Ectodermal cell (in vitro differentiated cells): ENCODE measurements around the gene ADAMTS1.

ENCODE experiments used
- H3K27ac ChIP-seq: 2 replicates; pipeline ENCODE4 v1.7.0; 2013; ENCODE audit warnings: mild to moderate bottlenecking, low read depth, low read length; ENCODE audit not compliant: insufficient read depth, poor library complexity, severe bottlenecking
- H3K27me3 ChIP-seq: 2 replicates; pipeline ENCODE4 v1.7.0; 2013; ENCODE audit warnings: mild to moderate bottlenecking, low read length; ENCODE audit not compliant: insufficient read depth, control insufficient read depth, poor library complexity, severe bottlenecking
- H3K36me3 ChIP-seq: one replicate; pipeline ENCODE4 v1.7.0; 2013; ENCODE audit warnings: low read length; ENCODE audit not compliant: control insufficient read depth, insufficient read depth
- H3K4me1 ChIP-seq: one replicate; pipeline ENCODE4 v1.7.0; 2013; ENCODE audit warnings: low read length; ENCODE audit not compliant: control insufficient read depth, insufficient read depth
- H3K4me3 ChIP-seq: 2 replicates; pipeline ENCODE4 v1.7.0; 2013; ENCODE audit warnings: low read depth, low read length, control low read depth; ENCODE audit not compliant: insufficient read depth
- H3K9me3 ChIP-seq: 2 replicates; pipeline ENCODE4 v1.7.0; 2013; ENCODE audit warnings: mild to moderate bottlenecking, low read length, moderate library complexity; ENCODE audit not compliant: control insufficient read depth
- WGBS, 2 experiments: methylation state at CpG; one replicate each; pipeline ENCODE4 v1.1.7; 2013; ENCODE audit warnings: missing lambda C conversion rate in 2 of 2; 5-methylcytosine and 5-hydroxymethylcytosine counted together

The ADAMTS1 gene

DNA sequence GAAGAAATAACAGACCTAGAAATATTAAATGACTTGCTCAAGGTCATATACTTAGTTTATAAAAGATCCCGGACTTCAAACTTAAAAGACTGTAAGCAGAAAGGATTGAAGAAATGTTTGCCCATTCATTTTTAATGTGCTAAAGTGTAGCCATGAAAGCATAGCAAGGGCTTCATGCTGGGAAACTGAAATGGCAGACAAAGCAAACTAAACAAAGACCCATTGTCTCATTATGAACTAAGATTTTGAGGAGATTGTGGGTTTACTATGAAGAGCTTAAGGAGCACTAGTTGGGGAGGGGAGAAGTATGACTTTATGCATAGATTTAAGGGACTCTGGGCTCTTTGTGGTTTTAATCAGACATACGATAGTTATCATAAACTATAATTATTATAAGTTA lies 26.3 kb downstream of the ADAMTS1 start:
- Histone ChIP-seq H3K9me3 (no peaks in the 10 kb centered on the region), H3K4me3 (no peak overlapping the region), H3K4me1 (no peaks in the 10 kb centered on the region), H3K36me3 (no peaks in the 10 kb centered on the region), H3K27me3 (no peaks in the 10 kb centered on the region), H3K27ac (no peak overlapping the region)
- WGBS, 2 experiments = 50 to 55% methylated on average over 1 of the region's 2 CpGs

DNA sequence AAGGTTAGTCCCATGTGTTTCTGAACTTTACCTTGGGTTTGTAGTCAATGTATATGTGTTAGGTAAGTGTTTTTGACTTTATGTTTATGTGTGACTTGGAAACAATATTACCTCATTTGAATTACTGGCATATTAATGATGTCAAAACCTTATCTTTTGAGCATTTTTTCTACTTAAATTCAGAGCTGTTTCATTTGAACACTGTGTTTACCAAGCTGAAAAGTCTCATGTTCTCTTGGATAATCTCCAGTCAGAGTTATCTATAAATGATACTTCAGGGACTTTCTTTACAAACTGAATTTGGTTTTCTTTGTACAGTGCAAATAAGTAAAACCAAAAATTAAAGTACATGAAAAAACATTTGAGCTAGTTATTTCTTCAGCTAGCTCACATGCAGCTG lies 30.0 kb downstream of the ADAMTS1 start:
- no peaks in the 10 kb centered on the region for H3K36me3 ChIP-seq
- no peaks in the 10 kb centered on the region for H3K4me1 ChIP-seq
- no peaks in the 10 kb centered on the region for H3K9me3 ChIP-seq
- no peak overlapping the region for H3K4me3 ChIP-seq
- H3K27ac ChIP-seq = no peak overlapping the region
- H3K27me3 ChIP-seq = no peaks in the 10 kb centered on the region

DNA sequence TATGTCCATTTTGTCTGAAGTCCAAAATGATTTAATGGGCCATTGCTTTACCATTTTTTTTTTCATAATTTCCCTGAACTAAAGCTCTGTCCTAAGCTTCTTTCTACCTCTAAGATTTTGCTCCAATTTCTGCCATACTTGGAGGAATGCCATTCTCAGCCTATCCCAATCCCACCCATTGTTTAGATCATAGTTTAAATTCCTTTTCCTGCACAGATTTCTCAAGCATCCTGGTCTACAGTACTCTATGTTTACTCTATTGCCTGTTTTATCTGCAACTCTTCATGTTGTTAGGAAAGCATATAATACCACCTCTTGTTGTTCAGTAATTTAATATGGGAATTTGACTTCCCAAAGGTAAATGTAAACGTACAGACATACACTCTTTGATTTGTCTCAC lies 30.8 kb downstream of the ADAMTS1 start:
- no peak overlapping the region for H3K27ac ChIP-seq
- no peaks in the 10 kb centered on the region for H3K27me3 ChIP-seq

DNA sequence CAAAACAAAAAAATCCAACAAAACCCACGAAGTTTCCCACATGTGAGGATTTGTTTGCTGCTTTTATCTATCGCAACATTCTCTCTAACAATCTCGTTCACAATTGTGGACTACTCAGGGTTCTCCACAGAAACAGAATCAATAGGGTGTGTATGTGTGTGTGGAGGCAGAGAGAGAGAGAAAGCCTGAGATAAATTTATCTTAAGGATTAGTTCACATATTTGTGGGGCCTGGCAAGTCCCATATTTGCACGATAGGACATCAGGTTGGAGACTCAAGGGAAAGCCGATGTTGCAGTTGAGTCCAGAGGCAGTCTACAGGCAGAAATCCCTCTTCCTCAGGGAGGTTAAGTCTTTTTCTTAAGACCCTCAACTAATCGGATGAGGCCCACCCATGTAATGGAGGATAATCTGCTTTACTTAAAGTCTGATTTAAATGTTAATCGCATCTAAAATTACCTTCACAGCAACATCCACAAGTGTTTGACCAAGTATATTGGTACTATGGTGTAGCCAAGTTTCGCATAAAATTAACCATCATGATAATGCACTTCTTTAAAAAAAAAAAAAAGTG lies 31.7 kb downstream of the ADAMTS1 start:
- H3K9me3 ChIP-seq = no peaks in the 10 kb centered on the region
- no peak overlapping the region for H3K4me3 ChIP-seq
- no peaks in the 10 kb centered on the region for H3K4me1 ChIP-seq
- WGBS, 2 experiments = 86 to 94% methylated on average over 5 to 8 of the region's 8 CpGs
- no peaks in the 10 kb centered on the region for H3K27me3 ChIP-seq
- no peaks in the 10 kb centered on the region for H3K36me3 ChIP-seq
- no peak overlapping the region for H3K27ac ChIP-seq

More for the DNA sequence above, 30.8 kb downstream of the ADAMTS1 start:
- H3K4me1 ChIP-seq = no peaks in the 10 kb centered on the region
- H3K9me3 ChIP-seq = no peaks in the 10 kb centered on the region
- no peaks in the 10 kb centered on the region for H3K36me3 ChIP-seq
- WGBS, 2 experiments = 43% methylated on average over 1 of the region's 1 CpG; no CpG with 5 or more reads in 1 of the 2 experiments
- H3K4me3 ChIP-seq = no peak overlapping the region

DNA sequence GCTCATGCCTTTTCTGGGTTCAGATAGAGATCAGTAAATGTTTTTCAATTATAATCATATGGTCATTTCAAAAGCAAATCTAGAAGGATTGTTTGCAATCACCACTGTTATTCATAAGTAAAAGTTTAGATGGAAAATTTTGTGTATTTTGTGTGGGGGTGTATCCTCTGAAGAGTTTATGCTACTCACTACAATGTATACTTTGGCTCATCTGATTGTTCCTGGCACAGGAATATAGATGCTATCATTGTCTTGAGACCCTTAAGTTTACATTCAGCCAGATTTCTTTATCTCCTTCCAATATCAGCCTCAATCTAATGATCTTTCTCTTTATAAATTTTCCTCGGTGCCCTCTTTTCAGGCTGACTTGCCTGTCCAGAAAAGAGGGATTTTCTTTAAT lies 33.0 kb downstream of the ADAMTS1 start:
- no peak overlapping the region for H3K27ac ChIP-seq
- H3K4me3 ChIP-seq = no peak overlapping the region
- no peaks in the 10 kb centered on the region for H3K4me1 ChIP-seq

DNA sequence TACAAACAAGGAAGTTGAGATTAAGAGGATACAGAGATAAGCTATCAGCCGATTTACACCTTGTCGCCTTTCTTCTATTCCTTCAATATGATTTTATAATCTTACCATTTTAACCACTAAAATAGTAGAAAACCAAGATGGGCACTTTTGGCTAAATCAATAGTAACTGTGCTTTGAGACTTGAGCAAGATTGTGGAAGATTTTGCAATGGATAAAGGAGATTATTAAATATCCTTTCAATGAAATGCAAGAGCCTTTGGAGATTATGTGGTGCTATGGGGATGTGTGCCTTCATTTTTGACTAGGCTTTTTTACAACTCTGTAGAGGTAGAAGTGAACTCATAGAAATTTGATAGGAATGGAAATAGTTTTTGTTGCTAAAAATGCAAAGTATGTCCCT lies 33.7 kb downstream of the ADAMTS1 start:
- Histone ChIP-seq H3K36me3 (no peaks in the 10 kb centered on the region), H3K27me3 (no peaks in the 10 kb centered on the region), H3K9me3 (no peaks in the 10 kb centered on the region), H3K27ac (no peak overlapping the region), H3K4me1 (no peaks in the 10 kb centered on the region), H3K4me3 (no peak overlapping the region)
- WGBS, 2 experiments = 100% methylated on average over 2 of the region's 2 CpGs

More for the DNA sequence above, 33.0 kb downstream of the ADAMTS1 start:
- Histone ChIP-seq H3K27me3 (no peaks in the 10 kb centered on the region), H3K9me3 (no peaks in the 10 kb centered on the region), H3K36me3 (no peaks in the 10 kb centered on the region)
- no CpG with 5 or more reads among the region's 1 CpG for WGBS, 2 experiments

DNA sequence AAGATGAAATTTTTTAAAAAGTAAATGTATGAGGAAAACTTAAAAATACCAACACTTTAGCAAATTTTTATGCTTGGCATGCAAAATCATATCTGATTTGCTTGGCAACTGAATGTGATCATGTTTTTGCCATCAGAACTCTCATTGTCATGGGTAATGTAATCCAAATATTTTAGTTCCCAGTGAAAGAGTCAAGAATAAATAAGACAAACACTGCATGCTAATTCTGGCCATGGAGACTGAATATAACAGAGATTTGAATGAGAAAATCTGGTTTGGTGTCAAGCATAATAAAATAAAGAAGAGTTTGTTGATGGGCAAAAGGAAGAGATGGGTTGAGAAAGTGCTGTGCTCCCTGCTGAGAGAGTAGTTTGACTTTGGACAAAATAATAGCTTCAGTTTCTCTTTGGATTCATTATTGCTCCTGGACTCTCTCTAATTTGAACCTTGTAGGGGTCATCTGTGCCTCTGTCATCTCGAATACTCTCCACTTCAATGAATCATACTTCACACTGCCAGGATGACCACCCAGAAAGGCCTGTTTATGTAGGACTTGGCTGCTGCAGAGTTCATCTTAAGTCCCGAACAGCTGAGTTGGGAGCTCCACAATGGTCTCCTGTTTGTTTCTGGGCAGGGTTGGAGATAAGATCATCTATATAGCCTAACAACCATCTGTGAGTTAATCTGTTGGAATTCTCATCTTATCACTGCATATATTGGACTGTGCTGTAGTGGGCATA lies 34.4 kb downstream of the ADAMTS1 start:
- Histone ChIP-seq H3K27ac (no peak overlapping the region), H3K9me3 (no peaks in the 10 kb centered on the region), H3K4me3 (no peak overlapping the region), H3K36me3 (no peaks in the 10 kb centered on the region), H3K4me1 (no peaks in the 10 kb centered on the region), H3K27me3 (no peaks in the 10 kb centered on the region)
- 84 to 88% methylated on average over 2 of the region's 2 CpGs for WGBS, 2 experiments

DNA sequence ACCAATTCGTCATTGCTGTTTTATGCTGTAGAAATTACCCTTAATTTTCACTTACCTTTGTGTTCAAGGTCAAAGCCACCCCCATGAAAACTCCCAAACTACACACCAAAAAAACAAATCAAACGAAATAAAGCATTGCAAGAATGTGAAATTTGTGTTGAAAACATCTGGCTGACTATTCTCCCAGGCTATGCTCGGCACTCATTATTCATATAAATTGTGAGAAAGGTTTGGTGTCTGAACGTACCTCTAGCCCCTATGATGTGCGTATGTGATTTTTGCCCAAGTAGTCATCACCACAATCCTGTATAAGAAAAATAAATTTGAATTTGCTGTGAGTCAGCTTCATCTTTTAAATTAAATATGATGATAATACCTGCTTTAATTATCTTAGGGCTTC lies 34.9 kb downstream of the ADAMTS1 start:
- no peak overlapping the region for H3K4me3 ChIP-seq
- no peaks in the 10 kb centered on the region for H3K9me3 ChIP-seq
- H3K4me1 ChIP-seq = no peaks in the 10 kb centered on the region
- no peak overlapping the region for H3K27ac ChIP-seq
- no peaks in the 10 kb centered on the region for H3K36me3 ChIP-seq
- no peaks in the 10 kb centered on the region for H3K27me3 ChIP-seq
- WGBS, 2 experiments = 85 to 86% methylated on average over 3 to 5 of the region's 5 CpGs

DNA sequence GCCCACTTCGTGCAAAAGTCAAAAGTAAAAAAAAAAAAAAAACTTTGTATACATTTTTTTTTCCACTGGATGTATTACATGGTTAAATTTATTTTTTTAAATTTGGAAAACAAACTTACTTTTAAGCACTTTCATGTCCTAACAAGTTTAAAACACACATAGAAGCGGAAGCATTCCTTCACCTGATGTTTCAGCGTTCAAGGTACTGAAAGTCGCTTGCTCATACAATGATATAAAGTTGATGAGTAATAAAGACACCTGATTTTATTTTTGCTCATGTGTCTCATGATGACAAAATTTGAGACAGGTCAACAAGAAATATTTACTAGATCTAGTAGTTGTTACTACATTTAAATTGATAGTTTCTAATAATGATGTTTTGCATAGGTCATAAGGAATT lies 35.5 kb downstream of the ADAMTS1 start:
- Histone ChIP-seq H3K27me3 (no peaks in the 10 kb centered on the region), H3K27ac (no peak overlapping the region), H3K4me3 (no peak overlapping the region), H3K9me3 (no peaks in the 10 kb centered on the region), H3K4me1 (no peaks in the 10 kb centered on the region), H3K36me3 (no peaks in the 10 kb centered on the region)
- WGBS, 2 experiments = 94 to 100% methylated on average over 3 of the region's 4 CpGs

DNA sequence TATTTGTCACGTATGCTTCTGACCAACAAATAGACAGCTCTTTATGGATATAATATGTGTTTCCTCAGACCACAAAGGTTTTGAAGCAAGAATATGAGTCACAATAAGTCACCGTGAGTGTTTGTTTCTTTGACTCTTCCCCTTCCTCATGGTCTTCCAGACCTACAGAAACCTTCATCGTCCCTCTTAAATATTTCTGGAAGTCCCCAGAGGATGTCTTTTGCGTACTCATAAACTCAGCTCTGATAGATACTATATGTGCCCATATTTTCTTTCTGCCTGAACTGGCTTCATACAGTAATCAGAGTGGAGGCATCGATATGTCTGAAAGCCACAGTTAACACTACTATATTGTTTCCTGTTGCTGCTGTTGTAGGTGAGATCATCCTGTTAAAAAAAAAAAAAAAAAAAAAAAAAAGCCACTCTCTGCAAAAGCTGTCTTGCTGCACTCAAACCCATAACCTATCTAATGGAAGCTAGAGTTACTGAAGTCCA lies 38.4 kb downstream of the ADAMTS1 start:
- Histone ChIP-seq H3K4me3 (no peak overlapping the region), H3K4me1 (no peaks in the 10 kb centered on the region), H3K27ac (no peak overlapping the region), H3K36me3 (no peaks in the 10 kb centered on the region), H3K9me3 (no peaks in the 10 kb centered on the region), H3K27me3 (no peaks in the 10 kb centered on the region)
- whole genome bisulfite sequencing, 2 experiments = 93 to 96% methylated on average over 3 to 5 of the region's 5 CpGs
